ENCODE measurements around the gene CDCP2.

DNA sequence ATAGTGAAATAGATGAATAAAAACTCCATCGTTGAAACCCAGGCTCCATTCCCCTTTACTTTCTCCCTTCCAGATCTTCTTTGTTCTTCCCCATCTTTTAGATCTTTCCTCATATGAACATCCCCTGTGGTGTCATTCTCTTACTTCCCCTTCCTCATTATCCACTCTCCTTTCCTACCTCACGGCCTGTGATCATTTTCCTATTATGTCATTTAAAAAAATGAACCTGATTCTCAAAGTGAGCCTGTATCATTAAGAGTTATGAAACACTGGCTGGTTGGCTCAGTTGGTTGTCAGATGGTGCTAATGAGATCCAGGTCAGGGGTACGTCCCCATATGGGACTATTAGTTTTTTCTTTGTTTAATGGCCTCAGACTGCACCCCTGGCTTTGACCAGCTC, 61.1 kb downstream of the CDCP2 start:
- TF ChIP-seq, protein P1, sequence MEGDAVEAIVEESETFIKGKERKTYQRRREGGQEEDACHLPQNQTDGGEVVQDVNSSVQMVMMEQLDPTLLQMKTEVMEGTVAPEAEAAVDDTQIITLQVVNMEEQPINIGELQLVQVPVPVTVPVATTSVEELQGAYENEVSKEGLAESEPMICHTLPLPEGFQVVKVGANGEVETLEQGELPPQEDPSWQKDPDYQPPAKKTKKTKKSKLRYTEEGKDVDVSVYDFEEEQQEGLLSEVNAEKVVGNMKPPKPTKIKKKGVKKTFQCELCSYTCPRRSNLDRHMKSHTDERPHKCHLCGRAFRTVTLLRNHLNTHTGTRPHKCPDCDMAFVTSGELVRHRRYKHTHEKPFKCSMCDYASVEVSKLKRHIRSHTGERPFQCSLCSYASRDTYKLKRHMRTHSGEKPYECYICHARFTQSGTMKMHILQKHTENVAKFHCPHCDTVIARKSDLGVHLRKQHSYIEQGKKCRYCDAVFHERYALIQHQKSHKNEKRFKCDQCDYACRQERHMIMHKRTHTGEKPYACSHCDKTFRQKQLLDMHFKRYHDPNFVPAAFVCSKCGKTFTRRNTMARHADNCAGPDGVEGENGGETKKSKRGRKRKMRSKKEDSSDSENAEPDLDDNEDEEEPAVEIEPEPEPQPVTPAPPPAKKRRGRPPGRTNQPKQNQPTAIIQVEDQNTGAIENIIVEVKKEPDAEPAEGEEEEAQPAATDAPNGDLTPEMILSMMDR (IDR thresholded peaks at IDR 0.05; ENCODE audit: insufficient read depth, low read depth, low read length), result no peak
- no peak for TF ChIP-seq EZH2 (IDR thresholded peaks at IDR 0.05; ENCODE audit: insufficient read depth, low read length)
